GM12878 (cell line): ENCODE results near the gene SLA2. TPM values are rescaled to one million over a fixed set of nuclear protein-coding genes. Genes with fewer than 3 reads are reported as not detected.

ENCODE experiments used
- ATAC-seq: fragments of 200-7000 bp; cut with Tn5 transposase; 3 replicates; pipeline ENCODE4 v1.9.1; 2020; ENCODE audit warnings: mild to moderate bottlenecking, moderate library complexity
- BruUV-seq: library from RNA; stranded (reverse); fragments of 400-500 nt; replicated peaks from 2 replicates; lab custom pipeline; 2021; lab: Mats Ljungman, UMichigan
- CTCF ChIA-PET: fragments of 300-600 bp; sonication (Branson Sonifier 250); formaldehyde crosslinking; extraction: SDS; loops from one replicate; lab custom pipeline; 2021; ENCODE audit warnings: inconsistent platforms; lab: Yijun Ruan, JAX
- POLR2A ChIA-PET: fragments of 350-600 bp; formaldehyde crosslinking; extraction: SDS; loops from one replicate; lab custom pipeline; 2021; ENCODE audit warnings: inconsistent platforms; lab: Charles Lee
- RAD21 ChIA-PET: fragments of 300-600 bp; sonication (Branson Sonifier 250); formaldehyde crosslinking; loops from one replicate; lab custom pipeline; 2023; ENCODE audit warnings: antibody characterized with exemption; ENCODE audit not compliant: unreplicated experiment; lab: Charles Lee
- SMC1A ChIA-PET: fragments of 300-600 bp; sonication (Branson Sonifier 250); formaldehyde crosslinking; loops from one replicate; lab custom pipeline; 2023; ENCODE audit not compliant: unreplicated experiment, uncharacterized antibody; lab: Charles Lee
- DNase-seq: peaks from one replicate; pipeline ENCODE4 v3.0.0-alpha.2; 2011; ENCODE audit warnings: low read depth, low spot score
- FAIRE-seq: peaks from 3 replicates; lab custom pipeline; 2011; peaks lifted over from hg19 to GRCh38; lab: Jason Lieb, UNC
- H2AFZ ChIP-seq: 2 replicates; pipeline ENCODE4 v1.6.0; 2011; ENCODE audit warnings: low read depth, low read length, control low read depth; ENCODE audit not compliant: control insufficient read depth
- H3K27ac ChIP-seq: 2 replicates; pipeline ENCODE4 v1.5.1; 2011; ENCODE audit warnings: control low read depth; ENCODE audit not compliant: control insufficient read depth, insufficient read depth
- H3K27me3 ChIP-seq, 2 experiments: replicated peaks in 1 of 2; 2 replicates each; pipeline versions ENCODE4 v1.6.0 to v1.6.1; 2011; ENCODE audit warnings: low read length in 1 of 2; ENCODE audit not compliant: control insufficient read depth in 2 of 2, insufficient read depth in 2 of 2
- H3K36me3 ChIP-seq, 2 experiments: 2 replicates each; pipeline ENCODE4 v1.5.1; 2011; ENCODE audit warnings: low read length in 1 of 2; ENCODE audit not compliant: control insufficient read depth in 2 of 2, insufficient read depth in 2 of 2
- H3K4me1 ChIP-seq: 2 replicates; pipeline ENCODE4 v1.6.1; 2011; ENCODE audit warnings: mild to moderate bottlenecking, low read length, moderate library complexity, mixed read lengths; ENCODE audit not compliant: control insufficient read depth, insufficient read depth
- H3K4me2 ChIP-seq: 2 replicates; pipeline ENCODE4 v1.6.0; 2011; ENCODE audit warnings: control low read depth; ENCODE audit not compliant: control insufficient read depth, insufficient read depth
- H3K4me3 ChIP-seq: fragments of 200-600 bp; sonication (generic); 2 replicates; pipeline ENCODE4 v1.5.1; 2016
- H3K79me2 ChIP-seq: 2 replicates; pipeline ENCODE4 v1.6.0; 2011; ENCODE audit warnings: low read length; ENCODE audit not compliant: control insufficient read depth, insufficient read depth
- H3K9ac ChIP-seq: 2 replicates; pipeline ENCODE4 v1.8.0; 2011; ENCODE audit warnings: low read length, control low read depth, mixed read lengths; ENCODE audit not compliant: control insufficient read depth, insufficient read depth
- H3K9me3 ChIP-seq: replicated peaks from 3 replicates; pipeline ENCODE4 v1.5.1; 2011; ENCODE audit warnings: mild to moderate bottlenecking, low read length; ENCODE audit not compliant: control insufficient read depth, insufficient read depth
- H4K20me1 ChIP-seq: 2 replicates; pipeline ENCODE4 v1.6.0; 2011; ENCODE audit not compliant: control insufficient read depth, insufficient read depth
- BMI1 ChIP-seq: fragments of 450-650 bp; IDR thresholded peaks from 2 replicates; pipeline ENCODE4 v1.6.1; 2016; ENCODE audit warnings: mild to moderate bottlenecking, moderate library complexity, borderline replicate concordance
- ELK1 ChIP-seq: IDR thresholded peaks from 2 replicates; pipeline ENCODE4 v1.6.1; 2012; ENCODE audit warnings: low read depth, low read length, improper control_type of control experiment
- EP300 ChIP-seq, 2 experiments: fragments of 150-350 bp in 1 of 2; IDR thresholded peaks; 2 replicates each; pipeline ENCODE4 v1.6.1; 2011 to 2012; ENCODE audit warnings: low read depth in 2 of 2, low read length in 2 of 2, borderline replicate concordance in 1 of 2, improper control_type of control experiment in 1 of 2, inconsistent platforms in 1 of 2; ENCODE audit not compliant: control insufficient read depth in 1 of 2
- IKZF1 ChIP-seq: fragments of 450-650 bp; conservative IDR thresholded peaks from 2 replicates; pipeline ENCODE4 v1.6.1; 2017; ENCODE audit warnings: antibody characterized with exemption, mild to moderate bottlenecking
- IRF4 ChIP-seq: IDR thresholded peaks from 2 replicates; pipeline ENCODE4 v1.6.1; 2011; ENCODE audit warnings: low read depth, low read length
- KAT2A ChIP-seq: conservative IDR thresholded peaks from 2 replicates; pipeline ENCODE4 v1.6.1; 2011; ENCODE audit warnings: low read depth, low read length; ENCODE audit not compliant: control insufficient read depth
- MXI1 ChIP-seq: fragments of 150-350 bp; IDR thresholded peaks from 2 replicates; pipeline ENCODE4 v1.6.1; 2011; ENCODE audit warnings: low read depth, mild to moderate bottlenecking, inconsistent platforms, low read length, improper control_type of control experiment
- MYB ChIP-seq: fragments of 150-350 bp; IDR thresholded peaks from 2 replicates; pipeline ENCODE4 v1.6.1; 2014; ENCODE audit warnings: mild to moderate bottlenecking, low read depth, low read length, borderline replicate concordance
- NBN ChIP-seq: fragments of 450-650 bp; IDR thresholded peaks from 2 replicates; pipeline ENCODE4 v1.6.1; 2016
- NFXL1 ChIP-seq: fragments of 450-650 bp; IDR thresholded peaks from 2 replicates; pipeline ENCODE4 v1.6.1; 2017; ENCODE audit warnings: antibody characterized with exemption, mild to moderate bottlenecking, borderline replicate concordance
- POLR2AphosphoS2 ChIP-seq: IDR thresholded peaks from 2 replicates; pipeline ENCODE4 v1.6.1; 2011; ENCODE audit warnings: low read depth, mild to moderate bottlenecking, low read length, improper control_type of control experiment, moderate library complexity
- POU2F2 ChIP-seq: IDR thresholded peaks from 3 replicates; pipeline ENCODE4 v1.6.1; 2011; ENCODE audit warnings: low read depth, mild to moderate bottlenecking, low read length, borderline replicate concordance
- RCOR1 ChIP-seq: conservative IDR thresholded peaks from 2 replicates; pipeline ENCODE4 v1.6.1; 2012; ENCODE audit warnings: low read depth, low read length, improper control_type of control experiment
- SREBF2 ChIP-seq: IDR thresholded peaks from 2 replicates; pipeline ENCODE4 v1.6.1; 2012; ENCODE audit warnings: mild to moderate bottlenecking, low read length
- STAT1 ChIP-seq: fragments of 450-650 bp; conservative IDR thresholded peaks from 2 replicates; pipeline ENCODE4 v1.6.1; 2014; ENCODE audit warnings: antibody characterized with exemption, mild to moderate bottlenecking
- TCF7 ChIP-seq: IDR thresholded peaks from 2 replicates; pipeline ENCODE4 v1.6.1; 2014; ENCODE audit warnings: antibody characterized with exemption, borderline replicate concordance
- WRNIP1 ChIP-seq: IDR thresholded peaks from 2 replicates; pipeline ENCODE4 v1.6.1; 2011; ENCODE audit warnings: low read depth, low read length, improper control_type of control experiment, borderline replicate concordance
- WGBS: methylation state at CpG from one replicate; pipeline ENCODE4 v1.1.6; 2016; ENCODE audit warnings: low lambda C conversion rate; ENCODE audit not compliant: insufficient replicate concordance, insufficient coverage; ENCODE audit errors: missing lambda C conversion rate; 5-methylcytosine and 5-hydroxymethylcytosine counted together
- in situ Hi-C: fragments of 300-500 bp; cut with MboI; formaldehyde crosslinking; loops from 9 replicates; pipeline ENCODE4 v1.14.3; 2018; ENCODE audit warnings: mixed read lengths
- intact Hi-C: fragments of 100-400 bp; cut with micrococcal nuclease; formaldehyde crosslinking; loops from one replicate; pipeline ENCODE4 v1.14.2; 2022; ENCODE audit not compliant: unreplicated experiment
- polyA plus RNA-seq, 11 experiments: library from polyadenylated mRNA; depleted of rRNA in 4 of 11; unstranded in 6 of 11; stranded (reverse) in 5 of 11; fragments of >200 nt; fragmentation: Nextera tagmentation in 4 of 11; fragmentation: Illumina TruSeq in 1 of 11; extraction: Ambion mirVana in 4 of 11; extraction: Trizol in 1 of 11; gene quantifications; 1 replicate in 1 of 11; 2 replicates in 10 of 11; pipeline versions ENCODE4 v1.2.1 to v1.2.3, GENCODE V29; 2011 to 2016; ENCODE audit warnings: inconsistent platforms in 2 of 11, missing spikeins in 2 of 11, low read depth in 1 of 11
- total RNA-seq, 4 experiments: library from RNA; depleted of rRNA in 3 of 4; stranded (reverse); fragments of >200 nt in 3 of 4; fragmentation: Illumina TruSeq in 1 of 4; extraction: Trizol in 1 of 4; gene quantifications; 2 replicates each; pipeline versions ENCODE4 v1.2.1 to v1.2.3, GENCODE V29; 2013 to 2021

SLA2 gene
- total and polyA plus RNA-seq, 10 of the 15 experiments (the other 5 are each of a cell fraction or from before 2014, with no cell fraction given): 0.29 to 3.3 (median 1.4) TPM

GRCh38 chr20:36624068-36624943 lies 21.7 kb downstream of the SLA2 start:
- Histone ChIP-seq H3K27me3 (no peaks in the 10 kb centered on the region), H4K20me1 (no peaks in the 10 kb centered on the region), H3K4me3 (no peak overlapping the region), H3K9ac (no peak overlapping the region), H2AFZ (no peak overlapping the region), H3K4me2 (no peak overlapping the region), H3K79me2 (no peaks in the 10 kb centered on the region), H3K9me3 (no peaks in the 10 kb centered on the region), H3K36me3 (no peaks in the 10 kb centered on the region), H3K27ac (no peak overlapping the region), H3K4me1 (no peaks in the 10 kb centered on the region)
- in situ Hi-C loops (no loop called here), intact Hi-C loops (no loop called here)
- CTCF ChIA-PET: interaction anchor here (1.7 kb wide), 1 partner anchor 11 kb away, joined by 5 read pairs; no protein-coding TSS in a partner anchor
- TF ChIP-seq POU2F2: no peak
- TF ChIP-seq EP300 (IDR thresholded peaks at IDR 0.05; ENCODE audit: borderline replicate concordance in 1 of 2, control insufficient read depth in 1 of 2, low read depth in 2 of 2, low read length in 2 of 2): no peak
- no peak for TF ChIP-seq KAT2A
- no peak for TF ChIP-seq RCOR1
- no peak for TF ChIP-seq SREBF2
- TF ChIP-seq WRNIP1: no peak
- TF ChIP-seq ELK1: no peak
- no peak for TF ChIP-seq POLR2AphosphoS2
- no peak for TF ChIP-seq IKZF1
- TF ChIP-seq STAT1: no peak
- no peak for TF ChIP-seq NFXL1
- no peak for TF ChIP-seq MYB
- no peak for TF ChIP-seq NBN
- no peak for TF ChIP-seq IRF4
- no peak for TF ChIP-seq MXI1
- TF ChIP-seq TCF7: no peak
- no peak for TF ChIP-seq BMI1
- WGBS: 80% methylated on average over 14 of the region's 14 CpGs
- POLR2A ChIA-PET: no interaction called here
- DNase-seq (no peak), FAIRE-seq (no peak), ATAC-seq (no peak)
- SMC1A ChIA-PET: interaction anchor here (1.7 kb wide), 1 partner anchor 263 kb away, joined by 3 read pairs; no protein-coding TSS in a partner anchor
- RAD21 ChIA-PET: no interaction called here
- no TSS peak for BruUV-seq
